ENCODE measurements around the gene PHF12.
"Not testable (repeated sequence)": the region's sequence is repeated elsewhere in the genome, so short reads cannot be mapped to it uniquely, and the experiment has no call there.

Gene PHF12

GRCh38 chr17:28879886-28880571 is 71.3 kb downstream of the PHF12 start:
- DNase-seq, result no peak

GRCh38 chr17:28878981-28879380 is 72.3 kb downstream of the PHF12 start:
- DNase-seq, result no peak

- DNase-seq, result no peak
These were observed 73.0 kb downstream of the PHF12 start for GRCh38 chr17:28878158-28878910.

- DNase-seq, result not testable (repeated sequence)
These were observed 74.1 kb downstream of the PHF12 start for GRCh38 chr17:28877150-28877711.

GRCh38 chr17:28875848-28876550 is 75.3 kb downstream of the PHF12 start:
- no peak for DNase-seq

- no peak for DNase-seq
These were observed 76.6 kb downstream of the PHF12 start for GRCh38 chr17:28874750-28875149.

GRCh38 chr17:28873839-28874238 is 77.5 kb downstream of the PHF12 start:
- DNase-seq, result no peak

- no peak for DNase-seq
These were observed 80.2 kb downstream of the PHF12 start for GRCh38 chr17:28871056-28871579.

GRCh38 chr17:28867276-28867675 is 84.0 kb downstream of the PHF12 start:
- DNase-seq, result no peak

GRCh38 chr17:28865946-28866752 is 85.2 kb downstream of the PHF12 start:
- no peak for DNase-seq

GRCh38 chr17:28864991-28865849 is 86.1 kb downstream of the PHF12 start:
- no peak for DNase-seq

- no peak for DNase-seq
These were observed 87.4 kb downstream of the PHF12 start for GRCh38 chr17:28863953-28864352.

- DNase-seq, result no peak
These were observed 88.8 kb downstream of the PHF12 start for GRCh38 chr17:28862561-28862960.

GRCh38 chr17:28861393-28862203 is 89.7 kb downstream of the PHF12 start:
- DNase-seq, result no peak

- DNase-seq, result no peak
These were observed 90.9 kb downstream of the PHF12 start for GRCh38 chr17:28860363-28860808.

- no peak for DNase-seq
These were observed 92.4 kb downstream of the PHF12 start for GRCh38 chr17:28858801-28859355.

GRCh38 chr17:28857905-28858800 is 93.2 kb downstream of the PHF12 start:
- no peak for DNase-seq

- no peak for DNase-seq
These were observed 95.2 kb downstream of the PHF12 start for GRCh38 chr17:28856028-28856574.

- DNase-seq, result no peak
These were observed 96.0 kb downstream of the PHF12 start for GRCh38 chr17:28855336-28855679.

Data from NCI-H1694 (cell line).